Endothelial cell of umbilical vein (primary cell): Measurements from ENCODE around the gene ITPKC.

Experiments used
- POLR2AphosphoS5 ChIP-seq: IDR thresholded peaks from 2 replicates; pipeline ENCODE4 v1.6.1; 2012; ENCODE audit warnings: low read depth, mild to moderate bottlenecking, control low read depth, low read length, moderate library complexity; ENCODE audit not compliant: insufficient read depth
- TF ChIP-seq, protein P1 (sequence below), 2 donors: IDR thresholded peaks; 1 replicate in 1 of 2; 2 replicates in 1 of 2; pipeline ENCODE4 v1.5.1; 2011; ENCODE audit warnings: low read length in 2 of 2, mild to moderate bottlenecking in 2 of 2, moderate library complexity in 2 of 2, control low read depth in 1 of 2, inconsistent platforms in 1 of 2, low read depth in 1 of 2; ENCODE audit not compliant: insufficient read depth in 1 of 2; ENCODE audit errors: extremely low read depth in 1 of 2

DNA sequence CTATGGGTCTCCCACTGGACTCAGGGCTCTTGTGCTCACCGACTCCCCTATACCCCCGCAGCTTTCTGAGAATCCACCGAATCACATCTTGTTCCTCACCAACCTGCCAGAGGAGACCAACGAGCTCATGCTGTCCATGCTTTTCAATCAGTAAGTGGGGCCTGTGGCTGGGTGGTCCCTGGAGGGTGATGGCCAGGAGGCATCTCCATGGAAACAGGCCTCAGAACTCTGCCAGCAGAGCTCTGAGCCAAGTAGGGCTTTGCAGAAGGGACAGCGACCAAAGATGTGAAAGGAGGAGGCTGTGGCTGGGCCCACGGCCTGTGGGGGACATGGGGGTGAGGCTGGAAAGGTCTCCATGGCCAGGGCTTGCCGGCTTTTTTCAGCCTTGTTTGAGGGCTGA is 46.6 kb downstream of the ITPKC start:
- TF ChIP-seq, protein P1, sequence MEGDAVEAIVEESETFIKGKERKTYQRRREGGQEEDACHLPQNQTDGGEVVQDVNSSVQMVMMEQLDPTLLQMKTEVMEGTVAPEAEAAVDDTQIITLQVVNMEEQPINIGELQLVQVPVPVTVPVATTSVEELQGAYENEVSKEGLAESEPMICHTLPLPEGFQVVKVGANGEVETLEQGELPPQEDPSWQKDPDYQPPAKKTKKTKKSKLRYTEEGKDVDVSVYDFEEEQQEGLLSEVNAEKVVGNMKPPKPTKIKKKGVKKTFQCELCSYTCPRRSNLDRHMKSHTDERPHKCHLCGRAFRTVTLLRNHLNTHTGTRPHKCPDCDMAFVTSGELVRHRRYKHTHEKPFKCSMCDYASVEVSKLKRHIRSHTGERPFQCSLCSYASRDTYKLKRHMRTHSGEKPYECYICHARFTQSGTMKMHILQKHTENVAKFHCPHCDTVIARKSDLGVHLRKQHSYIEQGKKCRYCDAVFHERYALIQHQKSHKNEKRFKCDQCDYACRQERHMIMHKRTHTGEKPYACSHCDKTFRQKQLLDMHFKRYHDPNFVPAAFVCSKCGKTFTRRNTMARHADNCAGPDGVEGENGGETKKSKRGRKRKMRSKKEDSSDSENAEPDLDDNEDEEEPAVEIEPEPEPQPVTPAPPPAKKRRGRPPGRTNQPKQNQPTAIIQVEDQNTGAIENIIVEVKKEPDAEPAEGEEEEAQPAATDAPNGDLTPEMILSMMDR (IDR thresholded peaks at IDR 0.05; ENCODE audit: extremely low read depth in 1 of 2, insufficient read depth in 1 of 2, low read depth in 1 of 2, low read length in 2 of 2) = no peak
- TF ChIP-seq POLR2AphosphoS5 = no peak
